IMR-90 (cell line): Measurements from ENCODE around the gene BTBD9. TPM values are rescaled to one million over a fixed set of nuclear protein-coding genes. Genes with fewer than 3 reads are reported as not detected.

ENCODE experiments used
- ATAC-seq: fragments of 200-7000 bp; cut with Tn5 transposase; 2 replicates; pipeline ENCODE4 v1.9.1; 2020; ENCODE audit warnings: low read depth, mild to moderate bottlenecking, moderate library complexity
- BruUV-seq: library from RNA; stranded (reverse); fragments of 400-500 nt; replicated peaks from 2 replicates; lab custom pipeline; 2021; lab: Mats Ljungman, UMichigan
- CTCF ChIA-PET: fragments of 300-600 bp; formaldehyde crosslinking; extraction: SDS; loops from one replicate; lab custom pipeline; 2021; ENCODE audit warnings: antibody characterized with exemption; lab: Yijun Ruan, JAX
- POLR2A ChIA-PET: fragments of 300-600 bp; sonication (Branson Sonifier 250); formaldehyde crosslinking; loops from one replicate; lab custom pipeline; 2022; ENCODE audit warnings: antibody characterized with exemption; ENCODE audit not compliant: unreplicated experiment; lab: Charles Lee
- DNase-seq: peaks from one replicate; pipeline ENCODE4 v3.0.0; 2013
- H2AFZ ChIP-seq: replicated peaks from 2 replicates; pipeline ENCODE3; 2013; ENCODE audit warnings: low read length, mild to moderate bottlenecking; ENCODE audit not compliant: poor library complexity
- H2AK5ac ChIP-seq: 2 replicates; pipeline ENCODE4 v1.6.1; 2013; ENCODE audit warnings: low read depth, low read length, inconsistent platforms
- H2AK9ac ChIP-seq: replicated peaks from 2 replicates; pipeline ENCODE3; 2013; ENCODE audit warnings: mild to moderate bottlenecking, low read depth, low read length, moderate library complexity; ENCODE audit not compliant: poor library complexity
- H2BK120ac ChIP-seq: 2 replicates; pipeline ENCODE4 v1.6.1; 2013; ENCODE audit warnings: low read depth, low read length, inconsistent platforms
- H2BK15ac ChIP-seq: 3 replicates; pipeline ENCODE4 v1.6.1; 2013; ENCODE audit warnings: low read depth, low read length, inconsistent platforms
- H2BK20ac ChIP-seq: 2 replicates; pipeline ENCODE4 v1.6.1; 2013; ENCODE audit warnings: low read depth, mild to moderate bottlenecking, inconsistent platforms, low read length, moderate library complexity
- H2BK5ac ChIP-seq: 2 replicates; pipeline ENCODE4 v1.6.1; 2013; ENCODE audit warnings: mild to moderate bottlenecking, low read depth, low read length, inconsistent platforms; ENCODE audit not compliant: poor library complexity, severe bottlenecking
- H3K14ac ChIP-seq: replicated peaks from 2 replicates; pipeline ENCODE4 v1.6.1; 2013; ENCODE audit warnings: low read depth, low read length, inconsistent platforms
- H3K18ac ChIP-seq: 2 replicates; pipeline ENCODE4 v1.6.1; 2013; ENCODE audit warnings: low read depth, low read length, control low read depth
- H3K23ac ChIP-seq: 2 replicates; pipeline ENCODE4 v1.6.1; 2013; ENCODE audit warnings: low read depth, low read length, inconsistent platforms
- H3K27ac ChIP-seq: 2 replicates; pipeline ENCODE4 v1.5.1; 2013; ENCODE audit warnings: mild to moderate bottlenecking, control low read depth, low read length; ENCODE audit not compliant: insufficient read depth
- H3K27me3 ChIP-seq: 2 replicates; pipeline ENCODE4 v1.6.1; 2013; ENCODE audit warnings: low read length; ENCODE audit not compliant: control insufficient read depth, insufficient read depth
- H3K36me3 ChIP-seq: 2 replicates; pipeline ENCODE4 v1.6.1; 2013; ENCODE audit warnings: low read length, mixed read lengths; ENCODE audit not compliant: control insufficient read depth, insufficient read depth
- H3K4ac ChIP-seq: 2 replicates; pipeline ENCODE4 v1.6.1; 2013; ENCODE audit warnings: low read depth, low read length, inconsistent platforms
- H3K4me1 ChIP-seq: 2 replicates; pipeline ENCODE4 v1.6.1; 2013; ENCODE audit warnings: low read length, mixed read lengths; ENCODE audit not compliant: control insufficient read depth, insufficient read depth
- H3K4me2 ChIP-seq: 2 replicates; pipeline ENCODE4 v1.6.1; 2013; ENCODE audit warnings: low read depth, mild to moderate bottlenecking, control low read depth, low read length, moderate library complexity
- H3K4me3 ChIP-seq: 2 replicates; pipeline ENCODE4 v1.5.1; 2013; ENCODE audit warnings: low read depth, mild to moderate bottlenecking, control low read depth, low read length, moderate library complexity; ENCODE audit not compliant: insufficient read depth
- H3K56ac ChIP-seq: 2 replicates; pipeline ENCODE4 v1.6.1; 2013; ENCODE audit warnings: low read length, inconsistent platforms; ENCODE audit not compliant: insufficient read depth; ENCODE audit errors: extremely low read depth
- H3K79me1 ChIP-seq, 2 experiments: 2 replicates each; pipeline ENCODE4 v1.6.1; 2013; ENCODE audit warnings: low read length in 2 of 2, inconsistent platforms in 1 of 2, low read depth in 1 of 2
- H3K9ac ChIP-seq: 2 replicates; pipeline ENCODE4 v1.6.1; 2013; ENCODE audit warnings: low read depth, low read length, control low read depth
- H3K9me1 ChIP-seq: 2 replicates; pipeline ENCODE4 v1.6.1; 2013; ENCODE audit warnings: low read length, inconsistent platforms; ENCODE audit not compliant: insufficient read depth
- H3K9me3 ChIP-seq: 2 replicates; pipeline ENCODE4 v1.6.1; 2013; ENCODE audit warnings: low read length; ENCODE audit not compliant: control insufficient read depth, insufficient read depth
- H4K20me1 ChIP-seq: 2 replicates; pipeline ENCODE4 v1.6.1; 2013; ENCODE audit warnings: low read length, inconsistent platforms; ENCODE audit not compliant: insufficient read depth
- H4K5ac ChIP-seq: 2 replicates; pipeline ENCODE4 v1.6.1; 2013; ENCODE audit warnings: mild to moderate bottlenecking, low read depth, low read length, control low read depth
- H4K8ac ChIP-seq, 2 experiments: 2 replicates each; pipeline ENCODE4 v1.6.1; 2013; ENCODE audit warnings: low read depth in 2 of 2, low read length in 2 of 2, control low read depth in 1 of 2, inconsistent platforms in 1 of 2
- H4K91ac ChIP-seq: 2 replicates; pipeline ENCODE4 v1.6.1; 2013; ENCODE audit warnings: low read depth, low read length, inconsistent platforms; ENCODE audit not compliant: insufficient read depth
- BHLHE40 ChIP-seq: fragments of 150-350 bp; IDR thresholded peaks from 2 replicates; pipeline ENCODE4 v1.6.1; 2016; ENCODE audit warnings: mild to moderate bottlenecking, low read depth, low read length
- CEBPB ChIP-seq: IDR thresholded peaks from 2 replicates; pipeline ENCODE4 v1.6.1; 2012; ENCODE audit warnings: low read depth, low read length, improper control_type of control experiment
- CHD1 ChIP-seq: IDR thresholded peaks from 2 replicates; pipeline ENCODE4 v1.6.1; 2012; ENCODE audit warnings: low read depth, low read length, improper control_type of control experiment
- CTCF ChIP-seq: conservative IDR thresholded peaks from 2 replicates; pipeline ENCODE4 v1.5.1; 2012; ENCODE audit warnings: mild to moderate bottlenecking, low read depth, low read length, improper control_type of control experiment
- ELK1 ChIP-seq: fragments of 150-350 bp; IDR thresholded peaks from 2 replicates; pipeline ENCODE4 v1.6.1; 2016; ENCODE audit warnings: low read depth, mild to moderate bottlenecking, low read length, moderate library complexity, borderline replicate concordance
- FOS ChIP-seq: fragments of 150-350 bp; IDR thresholded peaks from 2 replicates; pipeline ENCODE4 v1.6.1; 2016; ENCODE audit warnings: low read depth, low read length
- MAFK ChIP-seq: IDR thresholded peaks from 2 replicates; pipeline ENCODE4 v1.6.1; 2012; ENCODE audit warnings: low read depth, low read length, improper control_type of control experiment
- MAZ ChIP-seq: IDR thresholded peaks from 2 replicates; pipeline ENCODE4 v1.6.1; 2012; ENCODE audit warnings: low read depth, mild to moderate bottlenecking, low read length, improper control_type of control experiment, moderate library complexity, borderline replicate concordance
- MXI1 ChIP-seq: IDR thresholded peaks from 2 replicates; pipeline ENCODE4 v1.6.1; 2012; ENCODE audit warnings: low read depth, mild to moderate bottlenecking, low read length, moderate library complexity, borderline replicate concordance
- NFE2L2 ChIP-seq: fragments of 150-350 bp; IDR thresholded peaks from 2 replicates; pipeline ENCODE4 v1.6.1; 2016; ENCODE audit warnings: low read depth, mild to moderate bottlenecking, low read length
- POLR2A ChIP-seq: IDR thresholded peaks from 2 replicates; pipeline ENCODE4 v1.6.1; 2012; ENCODE audit warnings: mild to moderate bottlenecking, low read depth, low read length
- RAD21 ChIP-seq: IDR thresholded peaks from 2 replicates; pipeline ENCODE4 v1.6.1; 2012; ENCODE audit warnings: low read length, improper control_type of control experiment
- RCOR1 ChIP-seq: IDR thresholded peaks from 2 replicates; pipeline ENCODE4 v1.6.1; 2012; ENCODE audit warnings: mild to moderate bottlenecking, low read length, improper control_type of control experiment; ENCODE audit not compliant: insufficient replicate concordance
- RFX5 ChIP-seq: IDR thresholded peaks from 2 replicates; pipeline ENCODE4 v1.8.0; 2012; ENCODE audit warnings: low read depth, mild to moderate bottlenecking, low read length, moderate library complexity
- SMC3 ChIP-seq: fragments of 150-350 bp; IDR thresholded peaks from 2 replicates; pipeline ENCODE4 v1.6.1; 2016; ENCODE audit warnings: low read depth, mild to moderate bottlenecking, antibody characterized with exemption, low read length, moderate library complexity
- USF2 ChIP-seq: fragments of 150-350 bp; IDR thresholded peaks from 2 replicates; pipeline ENCODE4 v1.6.1; 2017; ENCODE audit warnings: mild to moderate bottlenecking, antibody characterized with exemption, low read length, low read depth
- WGBS, 2 experiments: methylation state at CpG; one replicate each; pipeline versions ENCODE4 v1.1.5 to v1.1.7; 2013; ENCODE audit warnings: missing lambda C conversion rate in 2 of 2; ENCODE audit not compliant: insufficient read length in 1 of 2; ENCODE audit errors: extremely low coverage in 2 of 2; 5-methylcytosine and 5-hydroxymethylcytosine counted together
- dilution Hi-C: fragments of 300-500 bp; cut with HindIII; formaldehyde crosslinking; loops from one replicate; pipeline ENCODE4 v1.14.3; 2018; ENCODE audit warnings: low sequenced_read_pairs; ENCODE audit not compliant: unreplicated experiment
- in situ Hi-C: fragments of 300-500 bp; cut with MboI; formaldehyde crosslinking; loops from 3 replicates; pipeline ENCODE4 v1.14.3; 2019; ENCODE audit warnings: low sequenced_read_pairs, inconsistent platforms, mixed read lengths
- intact Hi-C: fragments of 100-400 bp; cut with micrococcal nuclease; formaldehyde crosslinking; loops from 2 replicates; pipeline ENCODE4 v1.10.0; 2022
- polyA plus RNA-seq, 3 experiments: library from polyadenylated mRNA; depleted of rRNA; stranded (reverse); fragments of >200 nt; gene quantifications; 2 replicates each; pipeline ENCODE4 v1.2.3, GENCODE V29; 2012; ENCODE audit warnings: low replicate concordance in 1 of 3
- total RNA-seq: library from RNA; depleted of rRNA; stranded (reverse); fragments of >200 nt; gene quantifications from 2 replicates; pipeline ENCODE4 v1.2.3, GENCODE V29; 2012

Gene BTBD9
- total and polyA plus RNA-seq, 2 of the 4 experiments (the other 2 are of a cell fraction): 4.1 to 22.0 TPM

GRCh38 chr6:38279963-38280588 lies 359.7 kb downstream of the BTBD9 start:
- no peak for TF ChIP-seq RAD21
- TF ChIP-seq FOS: no peak
- no peak for TF ChIP-seq BHLHE40
- no peak for TF ChIP-seq MXI1
- TF ChIP-seq RFX5: no peak
- no peak for TF ChIP-seq MAZ
- no peak for TF ChIP-seq CHD1
- no peak for TF ChIP-seq CEBPB
- no peak for TF ChIP-seq RCOR1
- no peak for TF ChIP-seq ELK1
- TF ChIP-seq SMC3: no peak
- TF ChIP-seq NFE2L2: no peak
- TF ChIP-seq POLR2A: no peak
- TF ChIP-seq CTCF: no peak
- TF ChIP-seq MAFK: no peak
- TF ChIP-seq USF2: no peak
- Histone ChIP-seq H2BK20ac (no peak overlapping the region), H4K91ac (no peak overlapping the region), H4K5ac (no peak overlapping the region), H3K9me3 (no peaks in the 10 kb centered on the region), H3K14ac (no peak overlapping the region), H3K56ac (no peak overlapping the region), H2AFZ (no peak overlapping the region), H3K9me1 (peaks cover 5% of the 10 kb centered on the region; the same call in 1 of the 2 replicates), H2AK5ac (no peak overlapping the region), H3K18ac (no peak overlapping the region), H2BK120ac (no peak overlapping the region), H3K9ac (no peak overlapping the region), H2BK5ac (no peak overlapping the region), H3K4me1 (no peaks in the 10 kb centered on the region), H3K27ac (no peak overlapping the region), H2BK15ac (no peak overlapping the region), H3K23ac (no peak overlapping the region), H3K79me1 (no peaks in the 10 kb centered on the region), H3K27me3 (no peaks in the 10 kb centered on the region), H4K8ac (no peak overlapping the region), H2AK9ac (no peak overlapping the region), H3K4me3 (no peak overlapping the region), H3K36me3 (no peaks in the 10 kb centered on the region), H3K4ac (no peak overlapping the region), H4K20me1 (no peaks in the 10 kb centered on the region), H3K4me2 (no peak overlapping the region)
- no TSS peak for BruUV-seq
- ChIA-PET CTCF (interaction anchor here (0.5 to 0.6 kb wide), 2 partner anchors 213 to 431 kb away, joined by 3 read pairs; no protein-coding TSS in a partner anchor), POLR2A (no interaction called here)
- no CpG with 5 or more reads among the region's 2 CpGs for WGBS, 2 experiments
- intact Hi-C loops (no loop called here), dilution Hi-C loops (no loop called here), in situ Hi-C loops (no loop called here)
- no peak for DNase-seq
- ATAC-seq: no peak
